Stimulated activated CD8-positive, alpha-beta memory T cell treated with anti-CD3 and anti-CD28 coated beads, Interleukin-4, amount 100 ng/mL, for 24 hours (primary cell): ENCODE results near the gene R3HDM2.
"Not testable (repeated sequence)": the region's sequence is repeated elsewhere in the genome, so short reads cannot be mapped to it uniquely, and the experiment has no call there.

Experiments
- DNase-seq: peaks from one replicate; pipeline ENCODE4 v3.0.0-alpha.2; 2020; ENCODE audit warnings: low read depth

R3HDM2 gene

GRCh38 chr12:57377103-57377840 is 53.6 kb downstream of the R3HDM2 start:
- no peak for DNase-seq

- DNase-seq: no peak
These were observed 58.6 kb downstream of the R3HDM2 start for GRCh38 chr12:57372233-57372632.

GRCh38 chr12:57370696-57371095 is 60.1 kb downstream of the R3HDM2 start:
- DNase-seq: no peak

GRCh38 chr12:57370072-57370471 is 60.8 kb downstream of the R3HDM2 start:
- no peak for DNase-seq

- DNase-seq: no peak
These were observed 61.6 kb downstream of the R3HDM2 start for GRCh38 chr12:57369202-57369601.

- DNase-seq: no peak
These were observed 62.3 kb downstream of the R3HDM2 start for GRCh38 chr12:57368349-57369095.

- no peak for DNase-seq
These were observed 63.7 kb downstream of the R3HDM2 start for GRCh38 chr12:57367121-57367520.

- no peak for DNase-seq
These were observed 64.5 kb downstream of the R3HDM2 start for GRCh38 chr12:57366315-57366714.

- not testable (repeated sequence) for DNase-seq
These were observed 66.7 kb downstream of the R3HDM2 start for GRCh38 chr12:57364156-57364555.

- DNase-seq: no peak
These were observed 70.4 kb downstream of the R3HDM2 start for GRCh38 chr12:57360468-57360867.

- DNase-seq: no peak
These were observed 72.2 kb downstream of the R3HDM2 start for GRCh38 chr12:57358646-57359045.

GRCh38 chr12:57355734-57356133 is 75.1 kb downstream of the R3HDM2 start:
- DNase-seq: no peak

GRCh38 chr12:57352166-57352565 is 78.7 kb downstream of the R3HDM2 start:
- DNase-seq: no peak

- no peak for DNase-seq
These were observed 83.6 kb downstream of the R3HDM2 start for GRCh38 chr12:57347284-57347683.

- no peak for DNase-seq
These were observed 87.0 kb downstream of the R3HDM2 start for GRCh38 chr12:57343703-57344378.

- no peak for DNase-seq
These were observed 88.6 kb downstream of the R3HDM2 start for GRCh38 chr12:57342207-57342691.

GRCh38 chr12:57341275-57341990 is 89.4 kb downstream of the R3HDM2 start:
- DNase-seq: no peak

- DNase-seq: no peak
These were observed 90.7 kb downstream of the R3HDM2 start for GRCh38 chr12:57340104-57340503.

GRCh38 chr12:57336299-57336698 is 94.5 kb downstream of the R3HDM2 start:
- not testable (repeated sequence) for DNase-seq

GRCh38 chr12:57334219-57334618 is 96.6 kb downstream of the R3HDM2 start:
- no peak for DNase-seq

- no peak for DNase-seq
These were observed 98.1 kb downstream of the R3HDM2 start for GRCh38 chr12:57332646-57333312.

- no peak for DNase-seq
These were observed 99.9 kb downstream of the R3HDM2 start for GRCh38 chr12:57330992-57331391.
